GM23338 (cell line): Measurements from ENCODE around the gene PSMB3. TPM values are rescaled to one million over a fixed set of nuclear protein-coding genes. Genes with fewer than 3 reads are reported as not detected.

ENCODE experiments used
- ATAC-seq: fragments of 200-7000 bp; cut with Tn5 transposase; 3 replicates; pipeline ENCODE4 v1.9.1; 2020
- DNase-seq: peaks from one replicate; pipeline ENCODE4 v3.0.0-alpha.2; 2015; ENCODE audit warnings: low spot score
- H2AFZ ChIP-seq: fragments of 200-600 bp; sonication (generic); 2 replicates; pipeline ENCODE4 v1.8.0; 2016; ENCODE audit warnings: antibody characterized with exemption, mild to moderate bottlenecking, moderate library complexity
- H3F3A ChIP-seq: fragments of 200-600 bp; sonication (generic); replicated peaks from 2 replicates; pipeline ENCODE4 v1.8.0; 2017; ENCODE audit warnings: antibody characterized with exemption, mixed run types, low read depth
- H3K27ac ChIP-seq: fragments of 200-600 bp; sonication (generic); 2 replicates; pipeline ENCODE4 v1.6.1; 2016; ENCODE audit warnings: low read depth
- H3K27me3 ChIP-seq: fragments of 200-600 bp; sonication (generic); 2 replicates; pipeline ENCODE4 v1.8.0; 2016; ENCODE audit warnings: mild to moderate bottlenecking, mixed run types, moderate library complexity; ENCODE audit not compliant: insufficient read depth
- H3K36me3 ChIP-seq: fragments of 200-600 bp; sonication (generic); 2 replicates; pipeline ENCODE4 v1.8.0; 2016; ENCODE audit warnings: mild to moderate bottlenecking; ENCODE audit not compliant: insufficient read depth
- H3K4me1 ChIP-seq: fragments of 200-600 bp; sonication (generic); 2 replicates; pipeline ENCODE4 v1.8.0; 2016; ENCODE audit warnings: mild to moderate bottlenecking, moderate library complexity; ENCODE audit not compliant: insufficient read depth
- H3K4me2 ChIP-seq: fragments of 200-600 bp; sonication (generic); 2 replicates; pipeline ENCODE4 v1.7.1; 2017; ENCODE audit warnings: mixed run types
- H3K4me3 ChIP-seq: fragments of 200-600 bp; sonication (generic); 2 replicates; pipeline ENCODE4 v1.6.1; 2016; ENCODE audit warnings: mixed run types
- H3K79me2 ChIP-seq: fragments of 200-600 bp; sonication (generic); replicated peaks from 2 replicates; pipeline ENCODE4 v1.8.0; 2017; ENCODE audit warnings: mild to moderate bottlenecking; ENCODE audit not compliant: insufficient read depth
- H3K9me2 ChIP-seq: fragments of 200-600 bp; sonication (generic); 2 replicates; pipeline ENCODE4 v1.8.0; 2017; ENCODE audit not compliant: insufficient read depth
- H4K20me1 ChIP-seq: fragments of 200-600 bp; sonication (generic); replicated peaks from 2 replicates; pipeline ENCODE4 v1.8.0; 2017; ENCODE audit warnings: mild to moderate bottlenecking; ENCODE audit not compliant: insufficient read depth
- H3K27ac Mint-ChIP-seq: 2 replicates; pipeline ENCODE4 v1.8.0; 2020; ENCODE audit warnings: inconsistent platforms, mild to moderate bottlenecking, moderate library complexity, mixed read lengths
- H3K27me3 Mint-ChIP-seq: 3 replicates; pipeline ENCODE4 v1.8.0; 2022; ENCODE audit warnings: low read depth, mild to moderate bottlenecking, moderate library complexity, mixed read lengths, inconsistent platforms; ENCODE audit not compliant: insufficient read depth, poor library complexity
- H3K36me3 Mint-ChIP-seq: 3 replicates; pipeline ENCODE4 v1.8.0; 2021; ENCODE audit warnings: low read depth, mild to moderate bottlenecking, inconsistent platforms, moderate library complexity, mixed read lengths
- H3K4me1 Mint-ChIP-seq: 3 replicates; pipeline ENCODE4 v1.8.0; 2020; ENCODE audit warnings: mild to moderate bottlenecking, inconsistent platforms, mixed read lengths
- H3K4me3 Mint-ChIP-seq: 3 replicates; pipeline ENCODE4 v1.8.0; 2021; ENCODE audit warnings: moderate library complexity, mild to moderate bottlenecking, inconsistent platforms, mixed read lengths
- H3K9me3 Mint-ChIP-seq: 3 replicates; pipeline ENCODE4 v1.8.0; 2020; ENCODE audit warnings: moderate library complexity, mild to moderate bottlenecking, inconsistent platforms, mixed read lengths
- JUNB ChIP-seq: IDR thresholded peaks from one replicate; pipeline ENCODE4 v1.6.1; 2016; ENCODE audit warnings: antibody characterized with exemption; ENCODE audit not compliant: unreplicated experiment
- NANOG ChIP-seq: IDR thresholded peaks from 2 replicates; pipeline ENCODE4 v1.6.1; 2016; ENCODE audit warnings: antibody characterized with exemption, borderline replicate concordance
- POLR2AphosphoS5 ChIP-seq: IDR thresholded peaks from 2 replicates; pipeline ENCODE4 v1.6.1; 2016; ENCODE audit warnings: antibody characterized with exemption, low read depth
- ZNF114 ChIP-seq: fragments of 250-450 bp; sonication (Bioruptor Pico); IDR thresholded peaks from 2 replicates; pipeline ENCODE4 v1.5.0; 2020; ENCODE audit warnings: mild to moderate bottlenecking, moderate library complexity
- ZNF331 ChIP-seq: fragments of 250-450 bp; sonication (Bioruptor Pico); IDR thresholded peaks from 2 replicates; pipeline ENCODE4 v1.5.0; 2020; ENCODE audit warnings: low read depth, mild to moderate bottlenecking, moderate library complexity
- polyA plus RNA-seq: library from polyadenylated mRNA; unstranded; fragments of >200 nt; fragmentation: Nextera tagmentation; extraction: Ambion mirVana; gene quantifications from 2 replicates; pipeline ENCODE4 v1.2.1, GENCODE V29; 2016
- total RNA-seq: library from RNA; depleted of rRNA; stranded (reverse); fragments of >200 nt; shearing (Covaris generic); gene quantifications from 2 replicates; pipeline ENCODE4 v1.2.3, GENCODE V29; 2014
- TF ChIP-seq, protein P1 (sequence below): fragments of 250-450 bp; sonication (Bioruptor Pico); IDR thresholded peaks from 2 replicates; pipeline ENCODE4 v1.5.0; 2020; ENCODE audit warnings: mild to moderate bottlenecking, moderate library complexity
- TF ChIP-seq, protein P2 (sequence below): IDR thresholded peaks from 2 replicates; pipeline ENCODE4 v1.6.1; 2016; ENCODE audit warnings: antibody characterized with exemption
- TF ChIP-seq, protein P3 (sequence below): IDR thresholded peaks from one replicate; pipeline ENCODE4 v1.6.1; 2018; ENCODE audit warnings: antibody characterized with exemption; ENCODE audit not compliant: unreplicated experiment

Gene PSMB3
- total and polyA plus RNA-seq, 2 experiments from 2014 or later: 250 to 523 TPM

DNA sequence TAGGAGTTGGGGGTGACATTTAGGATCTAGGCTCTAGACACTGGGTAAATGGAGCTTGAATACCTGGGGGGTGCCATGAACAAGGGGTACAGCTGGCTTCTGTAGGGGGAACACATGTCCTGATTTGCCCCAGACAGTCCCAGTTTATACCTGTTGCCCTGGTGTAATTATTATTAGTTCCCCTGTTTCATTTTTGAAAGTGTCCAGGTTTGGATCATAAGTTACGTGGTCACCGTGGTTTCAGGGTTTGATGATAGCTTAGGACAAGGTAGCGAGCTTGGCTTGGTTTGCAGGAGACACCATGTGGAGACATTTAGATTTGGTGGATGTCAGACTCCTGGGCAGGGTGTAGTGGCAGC, 42.0 kb upstream of the PSMB3 start (continued):
- TF ChIP-seq, protein P1, sequence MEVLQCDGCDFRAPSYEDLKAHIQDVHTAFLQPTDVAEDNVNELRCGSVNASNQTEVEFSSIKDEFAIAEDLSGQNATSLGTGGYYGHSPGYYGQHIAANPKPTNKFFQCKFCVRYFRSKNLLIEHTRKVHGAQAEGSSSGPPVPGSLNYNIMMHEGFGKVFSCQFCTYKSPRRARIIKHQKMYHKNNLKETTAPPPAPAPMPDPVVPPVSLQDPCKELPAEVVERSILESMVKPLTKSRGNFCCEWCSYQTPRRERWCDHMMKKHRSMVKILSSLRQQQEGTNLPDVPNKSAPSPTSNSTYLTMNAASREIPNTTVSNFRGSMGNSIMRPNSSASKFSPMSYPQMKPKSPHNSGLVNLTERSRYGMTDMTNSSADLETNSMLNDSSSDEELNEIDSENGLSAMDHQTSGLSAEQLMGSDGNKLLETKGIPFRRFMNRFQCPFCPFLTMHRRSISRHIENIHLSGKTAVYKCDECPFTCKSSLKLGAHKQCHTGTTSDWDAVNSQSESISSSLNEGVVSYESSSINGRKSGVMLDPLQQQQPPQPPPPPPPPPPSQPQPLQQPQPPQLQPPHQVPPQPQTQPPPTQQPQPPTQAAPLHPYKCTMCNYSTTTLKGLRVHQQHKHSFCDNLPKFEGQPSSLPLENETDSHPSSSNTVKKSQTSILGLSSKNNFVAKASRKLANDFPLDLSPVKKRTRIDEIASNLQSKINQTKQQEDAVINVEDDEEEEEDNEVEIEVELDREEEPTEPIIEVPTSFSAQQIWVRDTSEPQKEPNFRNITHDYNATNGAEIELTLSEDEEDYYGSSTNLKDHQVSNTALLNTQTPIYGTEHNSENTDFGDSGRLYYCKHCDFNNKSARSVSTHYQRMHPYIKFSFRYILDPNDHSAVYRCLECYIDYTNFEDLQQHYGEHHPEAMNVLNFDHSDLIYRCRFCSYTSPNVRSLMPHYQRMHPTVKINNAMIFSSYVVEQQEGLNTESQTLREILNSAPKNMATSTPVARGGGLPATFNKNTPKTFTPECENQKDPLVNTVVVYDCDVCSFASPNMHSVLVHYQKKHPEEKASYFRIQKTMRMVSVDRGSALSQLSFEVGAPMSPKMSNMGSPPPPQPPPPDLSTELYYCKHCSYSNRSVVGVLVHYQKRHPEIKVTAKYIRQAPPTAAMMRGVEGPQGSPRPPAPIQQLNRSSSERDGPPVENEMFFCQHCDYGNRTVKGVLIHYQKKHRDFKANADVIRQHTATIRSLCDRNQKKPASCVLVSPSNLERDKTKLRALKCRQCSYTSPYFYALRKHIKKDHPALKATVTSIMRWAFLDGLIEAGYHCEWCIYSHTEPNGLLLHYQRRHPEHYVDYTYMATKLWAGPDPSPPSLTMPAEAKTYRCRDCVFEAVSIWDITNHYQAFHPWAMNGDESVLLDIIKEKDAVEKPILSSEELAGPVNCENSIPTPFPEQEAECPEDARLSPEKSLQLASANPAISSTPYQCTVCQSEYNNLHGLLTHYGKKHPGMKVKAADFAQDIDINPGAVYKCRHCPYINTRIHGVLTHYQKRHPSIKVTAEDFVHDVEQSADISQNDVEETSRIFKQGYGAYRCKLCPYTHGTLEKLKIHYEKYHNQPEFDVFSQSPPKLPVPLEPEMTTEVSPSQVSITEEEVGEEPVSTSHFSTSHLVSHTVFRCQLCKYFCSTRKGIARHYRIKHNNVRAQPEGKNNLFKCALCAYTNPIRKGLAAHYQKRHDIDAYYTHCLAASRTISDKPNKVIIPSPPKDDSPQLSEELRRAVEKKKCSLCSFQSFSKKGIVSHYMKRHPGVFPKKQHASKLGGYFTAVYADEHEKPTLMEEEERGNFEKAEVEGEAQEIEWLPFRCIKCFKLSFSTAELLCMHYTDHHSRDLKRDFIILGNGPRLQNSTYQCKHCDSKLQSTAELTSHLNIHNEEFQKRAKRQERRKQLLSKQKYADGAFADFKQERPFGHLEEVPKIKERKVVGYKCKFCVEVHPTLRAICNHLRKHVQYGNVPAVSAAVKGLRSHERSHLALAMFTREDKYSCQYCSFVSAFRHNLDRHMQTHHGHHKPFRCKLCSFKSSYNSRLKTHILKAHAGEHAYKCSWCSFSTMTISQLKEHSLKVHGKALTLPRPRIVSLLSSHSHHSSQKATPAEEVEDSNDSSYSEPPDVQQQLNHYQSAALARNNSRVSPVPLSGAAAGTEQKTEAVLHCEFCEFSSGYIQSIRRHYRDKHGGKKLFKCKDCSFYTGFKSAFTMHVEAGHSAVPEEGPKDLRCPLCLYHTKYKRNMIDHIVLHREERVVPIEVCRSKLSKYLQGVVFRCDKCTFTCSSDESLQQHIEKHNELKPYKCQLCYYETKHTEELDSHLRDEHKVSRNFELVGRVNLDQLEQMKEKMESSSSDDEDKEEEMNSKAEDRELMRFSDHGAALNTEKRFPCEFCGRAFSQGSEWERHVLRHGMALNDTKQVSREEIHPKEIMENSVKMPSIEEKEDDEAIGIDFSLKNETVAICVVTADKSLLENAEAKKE: no peak
- no peak for TF ChIP-seq JUNB
- TF ChIP-seq, protein P2, sequence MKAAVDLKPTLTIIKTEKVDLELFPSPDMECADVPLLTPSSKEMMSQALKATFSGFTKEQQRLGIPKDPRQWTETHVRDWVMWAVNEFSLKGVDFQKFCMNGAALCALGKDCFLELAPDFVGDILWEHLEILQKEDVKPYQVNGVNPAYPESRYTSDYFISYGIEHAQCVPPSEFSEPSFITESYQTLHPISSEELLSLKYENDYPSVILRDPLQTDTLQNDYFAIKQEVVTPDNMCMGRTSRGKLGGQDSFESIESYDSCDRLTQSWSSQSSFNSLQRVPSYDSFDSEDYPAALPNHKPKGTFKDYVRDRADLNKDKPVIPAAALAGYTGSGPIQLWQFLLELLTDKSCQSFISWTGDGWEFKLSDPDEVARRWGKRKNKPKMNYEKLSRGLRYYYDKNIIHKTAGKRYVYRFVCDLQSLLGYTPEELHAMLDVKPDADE: no peak
- no peak for TF ChIP-seq POLR2AphosphoS5

DNA sequence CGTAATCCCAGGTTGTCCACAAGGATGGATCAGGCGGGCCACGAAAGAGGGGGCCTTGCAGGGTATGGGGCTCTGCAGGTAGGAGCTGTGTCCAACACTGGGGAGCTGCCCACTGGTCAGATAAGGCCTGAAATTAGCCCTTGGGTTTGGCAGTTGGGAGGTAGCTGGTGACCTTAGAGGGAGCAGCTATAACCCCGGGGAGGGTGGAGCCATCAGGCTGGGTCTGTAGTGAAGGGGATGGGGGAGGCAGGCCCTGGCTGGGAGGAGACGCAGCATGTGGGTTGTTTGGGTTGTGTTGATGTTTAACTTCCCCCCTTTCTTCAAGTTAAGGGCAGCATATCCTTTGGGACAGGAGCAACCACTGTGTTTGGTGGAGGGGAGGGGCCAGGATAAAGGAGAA, 41.6 kb upstream of the PSMB3 start:
- Histone ChIP-seq H3K9me2 (no peaks in the 10 kb centered on the region), H3K27ac (no peak overlapping the region), H3K4me1 (peaks cover 36% of the 10 kb centered on the region), H3K79me2 (no peaks in the 10 kb centered on the region), H3K27me3 (peaks cover 47% of the 10 kb centered on the region), H3K36me3 (no peaks in the 10 kb centered on the region), H3F3A (peaks cover 18% of the 10 kb centered on the region; the same call in 1 of the 2 replicates), H4K20me1 (peaks cover 5% of the 10 kb centered on the region; the same call in 1 of the 2 replicates), H2AFZ (no peak overlapping the region), H3K4me3 (no peak overlapping the region), H3K4me2 (no peak overlapping the region)
- no peak for TF ChIP-seq JUNB
- no peak for TF ChIP-seq ZNF114
- no peak for TF ChIP-seq NANOG
- no peak for TF ChIP-seq ZNF331 (CRISPR knock-in tag)
- TF ChIP-seq, protein P3, sequence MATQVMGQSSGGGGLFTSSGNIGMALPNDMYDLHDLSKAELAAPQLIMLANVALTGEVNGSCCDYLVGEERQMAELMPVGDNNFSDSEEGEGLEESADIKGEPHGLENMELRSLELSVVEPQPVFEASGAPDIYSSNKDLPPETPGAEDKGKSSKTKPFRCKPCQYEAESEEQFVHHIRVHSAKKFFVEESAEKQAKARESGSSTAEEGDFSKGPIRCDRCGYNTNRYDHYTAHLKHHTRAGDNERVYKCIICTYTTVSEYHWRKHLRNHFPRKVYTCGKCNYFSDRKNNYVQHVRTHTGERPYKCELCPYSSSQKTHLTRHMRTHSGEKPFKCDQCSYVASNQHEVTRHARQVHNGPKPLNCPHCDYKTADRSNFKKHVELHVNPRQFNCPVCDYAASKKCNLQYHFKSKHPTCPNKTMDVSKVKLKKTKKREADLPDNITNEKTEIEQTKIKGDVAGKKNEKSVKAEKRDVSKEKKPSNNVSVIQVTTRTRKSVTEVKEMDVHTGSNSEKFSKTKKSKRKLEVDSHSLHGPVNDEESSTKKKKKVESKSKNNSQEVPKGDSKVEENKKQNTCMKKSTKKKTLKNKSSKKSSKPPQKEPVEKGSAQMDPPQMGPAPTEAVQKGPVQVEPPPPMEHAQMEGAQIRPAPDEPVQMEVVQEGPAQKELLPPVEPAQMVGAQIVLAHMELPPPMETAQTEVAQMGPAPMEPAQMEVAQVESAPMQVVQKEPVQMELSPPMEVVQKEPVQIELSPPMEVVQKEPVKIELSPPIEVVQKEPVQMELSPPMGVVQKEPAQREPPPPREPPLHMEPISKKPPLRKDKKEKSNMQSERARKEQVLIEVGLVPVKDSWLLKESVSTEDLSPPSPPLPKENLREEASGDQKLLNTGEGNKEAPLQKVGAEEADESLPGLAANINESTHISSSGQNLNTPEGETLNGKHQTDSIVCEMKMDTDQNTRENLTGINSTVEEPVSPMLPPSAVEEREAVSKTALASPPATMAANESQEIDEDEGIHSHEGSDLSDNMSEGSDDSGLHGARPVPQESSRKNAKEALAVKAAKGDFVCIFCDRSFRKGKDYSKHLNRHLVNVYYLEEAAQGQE: no peak
- Mint-ChIP-seq H3K27ac (no peak overlapping the region), H3K27me3 (peaks cover 52% of the 10 kb centered on the region), H3K36me3 (peaks cover 15% of the 10 kb centered on the region), H3K4me1 (peaks cover 81% of the 10 kb centered on the region), H3K4me3 (no peak overlapping the region; the same call in 2 of the 3 replicates), H3K9me3 (no peaks in the 10 kb centered on the region; the same call in none of the 3 replicates)
- ATAC-seq: peak; percentile 4; the same call in 1 of the 3 replicates
- no peak for DNase-seq
